ENCODE measurements around the gene RPL26. TPM values are rescaled to one million over a fixed set of nuclear protein-coding genes. Genes with fewer than 3 reads are reported as not detected.

RPL26 gene
- total RNA-seq, 2 donors from 2014 or later, result 1,618 to 2,343 TPM

- Histone ChIP-seq H3K27me3 (no peaks in the 10 kb centered on the region), H3K9me3 (no peaks in the 10 kb centered on the region), H3K36me3 (no peaks in the 10 kb centered on the region), H3K4me1 (peaks cover 0 to 4% of the 10 kb centered on the region in 2 donors), H3K4me3 (no peak overlapping the region), H3K27ac (no peak overlapping the region)
- DNase-seq (ENCODE audit: low spot score), result no peak
- no peak for TF ChIP-seq CTCF (IDR thresholded peaks at IDR 0.05)
Measured at GRCh38 chr17:8413328-8413727, 30.3 kb upstream of the RPL26 start.

GRCh38 chr17:8412089-8412488 lies 29.1 kb upstream of the RPL26 start:
- DNase-seq (ENCODE audit: low spot score), result no peak
- no peak for TF ChIP-seq CTCF (IDR thresholded peaks at IDR 0.05)
- Histone ChIP-seq H3K27me3 (no peaks in the 10 kb centered on the region), H3K36me3 (no peaks in the 10 kb centered on the region), H3K4me3 (no peak overlapping the region), H3K9me3 (no peaks in the 10 kb centered on the region), H3K27ac (no peak overlapping the region), H3K4me1 (peaks cover 0 to 4% of the 10 kb centered on the region in 2 donors)

GRCh38 chr17:8410883-8411238 lies 27.9 kb upstream of the RPL26 start:
- no peak for TF ChIP-seq CTCF (IDR thresholded peaks at IDR 0.05)
- no peaks in the 10 kb centered on the region for H3K36me3 ChIP-seq
- H3K4me3 ChIP-seq, result no peak overlapping the region
- peaks cover 0 to 4% of the 10 kb centered on the region in 2 donors for H3K4me1 ChIP-seq
- H3K27ac ChIP-seq, result no peak overlapping the region
- H3K9me3 ChIP-seq, result no peaks in the 10 kb centered on the region
- no peak for DNase-seq (ENCODE audit: low spot score)
- no peaks in the 10 kb centered on the region for H3K27me3 ChIP-seq

- H3K36me3 ChIP-seq, result no peaks in the 10 kb centered on the region
- no peaks in the 10 kb centered on the region for H3K27me3 ChIP-seq
- H3K4me1 ChIP-seq, result peaks cover 0 to 4% of the 10 kb centered on the region in 2 donors
- no peak overlapping the region for H3K27ac ChIP-seq
- peak; percentile 91 for DNase-seq (ENCODE audit: low spot score)
- H3K4me3 ChIP-seq, result no peak overlapping the region
- TF ChIP-seq CTCF (IDR thresholded peaks at IDR 0.05), result peak; percentile 73 to 92
- H3K9me3 ChIP-seq, result no peaks in the 10 kb centered on the region
Measured at GRCh38 chr17:8409966-8410882, 27.2 kb upstream of the RPL26 start.

- DNase-seq (ENCODE audit: low spot score), result no peak
- no peak for TF ChIP-seq CTCF (IDR thresholded peaks at IDR 0.05)
- H3K27ac ChIP-seq, result no peak overlapping the region
- H3K9me3 ChIP-seq, result no peaks in the 10 kb centered on the region
- H3K36me3 ChIP-seq, result no peaks in the 10 kb centered on the region
- no peaks in the 10 kb centered on the region for H3K27me3 ChIP-seq
- no peak overlapping the region for H3K4me3 ChIP-seq
- peaks cover 0 to 4% of the 10 kb centered on the region in 2 donors for H3K4me1 ChIP-seq
Measured at GRCh38 chr17:8408371-8408770, 25.4 kb upstream of the RPL26 start.
